ENCODE measurements around the gene TMEM132C.

Gene TMEM132C

DNA sequence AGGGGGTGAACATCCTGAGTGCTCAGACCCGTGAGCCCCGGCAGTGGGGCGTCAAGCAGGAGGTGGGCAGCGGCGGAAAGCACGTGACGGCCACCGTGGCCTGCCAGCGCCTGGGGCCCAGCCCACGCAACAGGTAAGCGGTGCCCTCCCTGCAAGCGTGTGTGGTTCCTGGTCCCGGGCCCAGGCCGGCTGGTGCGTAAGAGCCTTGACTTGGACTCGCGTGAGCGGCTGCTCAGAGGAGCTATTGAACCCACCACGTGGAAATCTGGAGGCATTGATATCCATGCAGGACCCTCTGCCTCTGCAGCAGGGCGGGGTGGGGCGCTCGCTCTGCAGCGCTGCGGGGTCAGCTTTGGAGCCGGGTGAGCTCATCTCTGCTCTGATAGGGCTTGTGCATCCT is 277.0 kb downstream of the TMEM132C start:
- TF ChIP-seq JUND (IDR thresholded peaks at IDR 0.05; ENCODE audit: low read depth), result no peak
- DNase-seq (ENCODE audit: low read depth in 1 of 2, low spot score in 1 of 2), result no peak
- in situ Hi-C loops (cut with HindIII; ENCODE audit: low pct_unique_long_range_greater_than_20kb, low sequenced_read_pairs), result no loop called here

GRCh38 chr12:128548949-128549348 is 282.0 kb downstream of the TMEM132C start:
- in situ Hi-C loops (cut with HindIII; ENCODE audit: low pct_unique_long_range_greater_than_20kb, low sequenced_read_pairs), result no loop called here
- no peak for DNase-seq (ENCODE audit: low read depth in 1 of 2, low spot score in 1 of 2)
- TF ChIP-seq JUND (IDR thresholded peaks at IDR 0.05; ENCODE audit: low read depth), result no peak

DNA sequence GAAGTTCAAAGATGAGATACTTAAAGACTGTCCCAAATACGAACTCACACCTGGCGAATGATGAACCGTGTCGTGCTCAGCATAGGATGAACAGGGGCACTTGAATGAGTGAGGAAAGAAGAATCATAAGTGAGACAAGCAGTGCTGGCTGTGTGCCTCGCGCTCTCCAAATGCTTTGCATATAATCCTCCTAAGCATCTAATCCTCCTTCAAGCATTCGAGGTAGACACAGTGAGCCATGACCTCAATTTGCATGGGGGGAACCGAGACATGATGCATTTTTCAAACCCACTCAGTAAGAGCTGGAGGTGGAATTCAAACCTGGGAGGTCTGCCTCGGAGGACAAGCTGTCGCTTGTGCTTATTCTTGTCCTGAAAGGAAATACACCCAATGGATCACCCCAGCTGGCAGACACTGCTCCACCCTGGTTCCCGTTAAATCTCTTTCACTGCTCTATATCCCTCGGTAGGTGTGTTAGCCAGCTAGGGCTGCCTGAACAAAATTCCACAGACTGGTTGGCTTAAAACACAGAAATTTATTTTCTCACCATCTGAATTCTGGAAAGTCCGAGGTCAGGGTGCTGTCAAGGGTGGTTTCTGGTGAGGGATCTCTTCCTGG is 282.7 kb downstream of the TMEM132C start:
- TF ChIP-seq JUND (IDR thresholded peaks at IDR 0.05; ENCODE audit: low read depth), result no peak
- DNase-seq (ENCODE audit: low read depth in 1 of 2, low spot score in 1 of 2), result no peak
- in situ Hi-C loops (cut with HindIII; ENCODE audit: low pct_unique_long_range_greater_than_20kb, low sequenced_read_pairs), result no loop called here

- in situ Hi-C loops (cut with HindIII; ENCODE audit: low pct_unique_long_range_greater_than_20kb, low sequenced_read_pairs), result no loop called here
- no peak for TF ChIP-seq JUND (IDR thresholded peaks at IDR 0.05; ENCODE audit: low read depth)
- DNase-seq (ENCODE audit: low read depth in 1 of 2, low spot score in 1 of 2), result no peak
Measured at GRCh38 chr12:128551266-128551665, 284.3 kb downstream of the TMEM132C start.

- DNase-seq (ENCODE audit: low read depth in 1 of 2, low spot score in 1 of 2), result no peak
- in situ Hi-C loops (cut with HindIII; ENCODE audit: low pct_unique_long_range_greater_than_20kb, low sequenced_read_pairs), result no loop called here
- TF ChIP-seq JUND (IDR thresholded peaks at IDR 0.05; ENCODE audit: low read depth), result no peak
Measured at GRCh38 chr12:128554546-128555304, 287.8 kb downstream of the TMEM132C start.

DNA sequence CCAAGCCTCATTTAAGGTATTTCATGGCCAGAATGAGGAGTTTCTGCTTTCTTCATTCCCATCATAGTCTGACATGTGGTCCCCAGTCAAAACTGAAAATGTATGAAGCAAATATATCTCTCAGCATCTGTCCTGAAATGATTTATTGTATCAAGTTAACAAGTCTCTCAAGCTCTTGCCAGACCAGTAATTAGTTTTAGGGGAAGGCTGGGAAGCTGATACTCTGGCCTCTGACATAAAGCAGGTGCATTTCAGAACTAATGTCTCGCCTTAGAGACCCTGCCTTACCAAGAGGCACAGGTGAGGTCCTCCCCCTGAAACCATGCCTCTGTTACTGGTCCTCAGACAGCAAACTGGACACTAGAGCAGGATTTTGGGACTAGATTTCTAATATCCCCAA is 290.3 kb downstream of the TMEM132C start:
- no peak for DNase-seq (ENCODE audit: low read depth in 1 of 2, low spot score in 1 of 2)
- TF ChIP-seq JUND (IDR thresholded peaks at IDR 0.05; ENCODE audit: low read depth), result no peak
- in situ Hi-C loops (cut with HindIII; ENCODE audit: low pct_unique_long_range_greater_than_20kb, low sequenced_read_pairs), result no loop called here

GRCh38 chr12:128564956-128565355 is 298.0 kb downstream of the TMEM132C start:
- no peak for DNase-seq (ENCODE audit: low read depth in 1 of 2, low spot score in 1 of 2)
- no peak for TF ChIP-seq JUND (IDR thresholded peaks at IDR 0.05; ENCODE audit: low read depth)
- in situ Hi-C loops (cut with HindIII; ENCODE audit: low pct_unique_long_range_greater_than_20kb, low sequenced_read_pairs), result no loop called here

- no peak for DNase-seq (ENCODE audit: low read depth in 1 of 2, low spot score in 1 of 2)
- TF ChIP-seq JUND (IDR thresholded peaks at IDR 0.05; ENCODE audit: low read depth), result no peak
- in situ Hi-C loops (cut with HindIII; ENCODE audit: low pct_unique_long_range_greater_than_20kb, low sequenced_read_pairs), result no loop called here
Measured at GRCh38 chr12:128567730-128568129, 300.8 kb downstream of the TMEM132C start.

GRCh38 chr12:128570191-128571065 is 303.5 kb downstream of the TMEM132C start:
- no peak for DNase-seq (ENCODE audit: low read depth in 1 of 2, low spot score in 1 of 2)
- TF ChIP-seq JUND (IDR thresholded peaks at IDR 0.05; ENCODE audit: low read depth), result no peak
- in situ Hi-C loops (cut with HindIII; ENCODE audit: low pct_unique_long_range_greater_than_20kb, low sequenced_read_pairs), result no loop called here

- TF ChIP-seq JUND (IDR thresholded peaks at IDR 0.05; ENCODE audit: low read depth), result no peak
- DNase-seq (ENCODE audit: low read depth in 1 of 2, low spot score in 1 of 2), result peak in 1 of 2 experiments; percentile 16
- in situ Hi-C loops (cut with HindIII; ENCODE audit: low pct_unique_long_range_greater_than_20kb, low sequenced_read_pairs), result no loop called here
Measured at GRCh38 chr12:128571906-128572810, 305.2 kb downstream of the TMEM132C start.

DNA sequence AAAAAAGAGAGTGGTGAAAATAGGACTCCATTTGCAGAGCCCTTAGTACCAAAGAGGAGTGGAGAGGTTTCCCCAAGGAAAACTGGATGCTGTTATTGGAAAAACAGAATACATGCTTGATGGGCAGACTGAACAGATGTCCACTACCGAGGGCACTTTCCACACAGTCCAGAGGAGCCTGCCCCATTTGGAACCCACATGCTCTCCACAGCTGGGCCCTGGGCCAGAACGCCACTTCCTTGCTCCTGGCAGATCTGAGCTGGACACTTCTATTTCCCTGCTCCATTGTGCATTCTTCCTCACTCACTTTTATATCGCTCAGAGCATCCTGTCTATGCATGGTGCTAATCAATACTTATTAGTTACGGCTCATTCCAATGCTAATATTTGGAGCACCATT is 306.9 kb downstream of the TMEM132C start:
- TF ChIP-seq JUND (IDR thresholded peaks at IDR 0.05; ENCODE audit: low read depth), result no peak
- DNase-seq (ENCODE audit: low read depth in 1 of 2, low spot score in 1 of 2), result no peak
- in situ Hi-C loops (cut with HindIII; ENCODE audit: low pct_unique_long_range_greater_than_20kb, low sequenced_read_pairs), result no loop called here

- TF ChIP-seq JUND (IDR thresholded peaks at IDR 0.05; ENCODE audit: low read depth), result no peak
- no peak for DNase-seq (ENCODE audit: low read depth in 1 of 2, low spot score in 1 of 2)
- in situ Hi-C loops (cut with HindIII; ENCODE audit: low pct_unique_long_range_greater_than_20kb, low sequenced_read_pairs), result no loop called here
Measured at GRCh38 chr12:128578045-128578444, 311.1 kb downstream of the TMEM132C start.
